Fibroblast of lung (primary cell): Measurements from ENCODE around the gene CCKAR.

Experiments
- CTCF ChIP-seq, 2 donors: IDR thresholded peaks in 1 of 2; conservative IDR thresholded peaks in 1 of 2; 1 replicate in 1 of 2; 2 replicates in 1 of 2; pipeline ENCODE4 v1.5.1; 2011 to 2012; ENCODE audit warnings: low read length in 2 of 2, control low read depth in 1 of 2, inconsistent platforms in 1 of 2, low read depth in 1 of 2, mild to moderate bottlenecking in 1 of 2
- EZH2 ChIP-seq: IDR thresholded peaks from 2 replicates; pipeline ENCODE4 v1.5.1; 2012; ENCODE audit warnings: low read length, control low read depth, mild to moderate bottlenecking; ENCODE audit errors: missing control alignments

- TF ChIP-seq CTCF (conservative IDR thresholded peaks at IDR 0.05 in 1 of 2, IDR thresholded peaks at IDR 0.05 in 1 of 2; ENCODE audit: low read depth in 1 of 2, low read length in 2 of 2) (no peak), EZH2 (no peak)
Observed at GRCh38 chr4:26451597-26451996, 38.7 kb downstream of the CCKAR start.
